KOPT-K1 (cell line): ENCODE results near the gene THEMIS2.

ENCODE experiments used
- H3K27ac ChIP-seq: fragments of 200-600 bp; sonication (generic); 2 replicates; pipeline ENCODE4 v1.5.1; 2016; ENCODE audit warnings: antibody characterized with exemption, mild to moderate bottlenecking, low read depth, low read length; ENCODE audit not compliant: poor library complexity, severe bottlenecking
- H3K36me3 ChIP-seq: fragments of 200-600 bp; sonication (generic); 2 replicates; pipeline ENCODE4 v1.5.1; 2017; ENCODE audit warnings: antibody characterized with exemption, mild to moderate bottlenecking, low read length, moderate library complexity; ENCODE audit not compliant: insufficient read depth
- H3K9me3 ChIP-seq: fragments of 200-600 bp; sonication (generic); 2 replicates; pipeline ENCODE4 v1.5.1; 2017; ENCODE audit warnings: antibody characterized with exemption, low read length, mild to moderate bottlenecking; ENCODE audit not compliant: insufficient read depth, poor library complexity, severe bottlenecking

Gene THEMIS2

GRCh38 chr1:27873671-27874384, 1.5 kb downstream of the THEMIS2 start:
- H3K9me3 ChIP-seq, result no peaks in the 10 kb centered on the region
- no peak overlapping the region for H3K27ac ChIP-seq
- H3K36me3 ChIP-seq, result no peaks in the 10 kb centered on the region

- H3K36me3 ChIP-seq, result no peaks in the 10 kb centered on the region
- H3K9me3 ChIP-seq, result no peaks in the 10 kb centered on the region
- H3K27ac ChIP-seq, result no peak overlapping the region
These were observed 4.2 kb downstream of the THEMIS2 start for GRCh38 chr1:27876341-27877114.

- H3K27ac ChIP-seq, result no peak overlapping the region
- H3K36me3 ChIP-seq, result no peaks in the 10 kb centered on the region
- no peaks in the 10 kb centered on the region for H3K9me3 ChIP-seq
These were observed 4.7 kb downstream of the THEMIS2 start for GRCh38 chr1:27877115-27877416.

- H3K27ac ChIP-seq, result no peak overlapping the region
- H3K36me3 ChIP-seq, result no peaks in the 10 kb centered on the region
- no peaks in the 10 kb centered on the region for H3K9me3 ChIP-seq
These were observed 5.7 kb downstream of the THEMIS2 start for GRCh38 chr1:27878039-27878438.

GRCh38 chr1:27878787-27879335, 6.5 kb downstream of the THEMIS2 start:
- Histone ChIP-seq H3K27ac (no peak overlapping the region), H3K36me3 (no peaks in the 10 kb centered on the region), H3K9me3 (no peaks in the 10 kb centered on the region)

- H3K9me3 ChIP-seq, result no peaks in the 10 kb centered on the region
- no peaks in the 10 kb centered on the region for H3K36me3 ChIP-seq
- H3K27ac ChIP-seq, result no peak overlapping the region
These were observed 7.2 kb downstream of the THEMIS2 start for GRCh38 chr1:27879374-27880082.

GRCh38 chr1:27882543-27882903, 10.2 kb downstream of the THEMIS2 start:
- Histone ChIP-seq H3K27ac (no peak overlapping the region), H3K36me3 (no peaks in the 10 kb centered on the region), H3K9me3 (no peaks in the 10 kb centered on the region)

GRCh38 chr1:27883536-27883935, 11.2 kb downstream of the THEMIS2 start:
- H3K9me3 ChIP-seq, result no peaks in the 10 kb centered on the region
- H3K27ac ChIP-seq, result no peak overlapping the region
- no peaks in the 10 kb centered on the region for H3K36me3 ChIP-seq

- H3K36me3 ChIP-seq, result peaks cover 7% of the 10 kb centered on the region
- no peaks in the 10 kb centered on the region for H3K9me3 ChIP-seq
- no peak overlapping the region for H3K27ac ChIP-seq
These were observed 11.9 kb downstream of the THEMIS2 start for GRCh38 chr1:27884006-27884954.

- Histone ChIP-seq H3K27ac (no peak overlapping the region), H3K36me3 (peaks cover 14% of the 10 kb centered on the region), H3K9me3 (no peaks in the 10 kb centered on the region)
These were observed 12.8 kb downstream of the THEMIS2 start for GRCh38 chr1:27885114-27885528.

- Histone ChIP-seq H3K9me3 (no peaks in the 10 kb centered on the region), H3K36me3 (peaks cover 21% of the 10 kb centered on the region), H3K27ac (no peak overlapping the region)
These were observed 13.4 kb downstream of the THEMIS2 start for GRCh38 chr1:27885621-27886352.

GRCh38 chr1:27886353-27886679, 14.0 kb downstream of the THEMIS2 start:
- Histone ChIP-seq H3K27ac (no peak overlapping the region), H3K36me3 (peaks cover 26% of the 10 kb centered on the region), H3K9me3 (no peaks in the 10 kb centered on the region)

- Histone ChIP-seq H3K27ac (no peak overlapping the region), H3K36me3 (peaks cover 30% of the 10 kb centered on the region), H3K9me3 (no peaks in the 10 kb centered on the region)
These were observed 14.4 kb downstream of the THEMIS2 start for GRCh38 chr1:27886744-27887143.
